Measurements from ENCODE around the gene COA7. TPM values are rescaled to one million over a fixed set of nuclear protein-coding genes. Genes with fewer than 3 reads are reported as not detected.

The COA7 gene
- total RNA-seq, 4 donors from 2014 or later, result 4.1 to 18.8 (median 11.2) TPM

- intact Hi-C loops (cut with DNase I; ENCODE audit: low total_unique reads), result no loop called here
- H3K27me3 ChIP-seq, result peaks cover 0 to 5% of the 10 kb centered on the region in 2 donors
- no peaks in the 10 kb centered on the region for H3K36me3 ChIP-seq
- TF ChIP-seq CTCF (IDR thresholded peaks at IDR 0.05), result no peak
- TF ChIP-seq POLR2A (IDR thresholded peaks at IDR 0.05), result no peak
- H3K9me3 ChIP-seq, result no peaks in the 10 kb centered on the region
- no peak overlapping the region for H3K4me3 ChIP-seq
- no peak overlapping the region for H3K27ac ChIP-seq
- H3K4me1 ChIP-seq, result peaks cover 0 to 4% of the 10 kb centered on the region in 2 donors
- no peak for DNase-seq
Observed at GRCh38 chr1:52635321-52636089, 62.6 kb downstream of the COA7 start.

Small RNAs within 50 kb of the gene (small RNA-seq; reads per million reads assigned to genes)
- gene RN7SL62P, result not detected

Other genes with a start within 250 kb of the COA7 start
- 100 to 1,000 TPM; 105 to 138 (median 127) TPM for gene TUT4, start 145.3 kb downstream of the COA7 start, total RNA-seq
- 100 to 1,000 TPM in 1 of 4 donors, 10 to 100 TPM in 1, 1 to 10 TPM in 2; 1.8 to 125 (median 9.6) TPM for gene GPX7, start 96.0 kb downstream of the COA7 start, total RNA-seq
- under 1 TPM in 2 of 4 donors, not detected in 2; 0.28 to 0.49 TPM for gene SHISAL2A, start 65.2 kb downstream of the COA7 start, total RNA-seq
- 100 to 1,000 TPM in 1 of 4 donors, 10 to 100 TPM in 3; 22.5 to 100 (median 45.8) TPM for gene ZYG11B, start 28.1 kb upstream of the COA7 start, total RNA-seq
- under 1 TPM in 2 of 4 donors, not detected in 2; 0.12 to 0.35 TPM for gene ZYG11A, start 144.4 kb upstream of the COA7 start, total RNA-seq
- 100 to 1,000 TPM in 1 of 4 donors, 10 to 100 TPM in 3; 32.0 to 256 (median 90.6) TPM for gene ECHDC2, start 223.4 kb upstream of the COA7 start, total RNA-seq
- 100 to 1,000 TPM in 1 of 4 donors, 10 to 100 TPM in 3; 29.2 to 151 (median 84.6) TPM for gene SCP2, start 228.9 kb upstream of the COA7 start, total RNA-seq